ENCODE results near the gene CEP72.
"Not testable (repeated sequence)": the region's sequence is repeated elsewhere in the genome, so short reads cannot be mapped to it uniquely, and the experiment has no call there.

CEP72 gene

DNA sequence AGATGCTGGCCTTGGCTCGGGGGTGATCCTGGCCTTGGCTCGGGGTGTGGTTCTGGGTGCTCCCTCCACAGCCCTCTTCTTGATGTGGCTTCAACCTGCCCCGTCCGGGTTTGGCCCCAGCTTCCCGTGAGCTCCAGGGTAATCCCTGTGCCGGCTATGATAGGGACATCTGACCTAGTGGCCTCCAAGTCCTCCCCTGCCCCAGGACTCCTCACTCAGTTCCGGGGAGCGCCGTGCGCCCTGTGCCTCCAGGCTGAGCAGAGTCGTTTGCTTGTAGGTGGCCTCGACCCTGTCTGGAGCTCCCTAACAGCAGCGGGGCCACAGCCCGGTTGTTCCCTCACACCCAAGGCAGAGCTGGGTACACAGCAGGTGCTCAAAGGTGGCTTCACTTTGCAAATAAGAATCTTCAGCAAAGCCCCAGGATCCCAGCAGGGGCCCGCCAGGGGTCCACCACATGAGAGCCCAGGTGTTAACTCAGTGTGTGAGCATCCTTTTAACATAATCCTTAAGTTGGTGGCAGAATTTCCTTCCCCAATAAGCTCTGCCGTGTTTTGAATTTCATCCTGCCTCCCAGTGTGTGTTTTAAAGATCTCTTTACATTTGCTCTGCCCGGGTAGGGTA, 32.3 kb upstream of the CEP72 start:
- FAIRE-seq (no peak), DNase-seq (ENCODE audit: extremely low spot score, insufficient read length, low read depth) (no peak)

- no peak for FAIRE-seq
- no peak for DNase-seq (ENCODE audit: extremely low spot score, insufficient read length, low read depth)
These were observed 31.7 kb upstream of the CEP72 start for GRCh38 chr5:580436-580835.

DNA sequence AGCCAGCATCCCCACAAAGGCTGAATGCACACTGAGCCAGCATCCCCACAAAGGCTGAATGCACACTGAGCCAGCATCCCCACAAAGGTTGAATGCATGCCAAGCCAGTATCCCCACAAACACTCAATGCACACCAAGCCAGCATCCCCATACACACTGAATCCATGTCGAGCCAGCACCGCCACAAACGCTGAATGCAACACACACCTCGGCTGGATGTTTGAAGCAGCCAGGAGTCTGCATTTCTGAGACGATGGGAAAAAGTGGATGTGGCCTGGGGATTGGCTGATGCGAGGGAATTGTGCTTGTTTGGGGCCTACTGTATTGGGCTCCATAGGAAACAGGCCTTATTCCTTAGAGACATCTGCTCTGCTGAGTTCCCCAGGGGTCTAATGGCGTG, 30.9 kb upstream of the CEP72 start:
- DNase-seq (ENCODE audit: extremely low spot score, insufficient read length, low read depth) (no peak), FAIRE-seq (no peak)

GRCh38 chr5:581941-582340, 30.2 kb upstream of the CEP72 start:
- no peak for FAIRE-seq

GRCh38 chr5:582445-582844, 29.7 kb upstream of the CEP72 start:
- FAIRE-seq; DNase-seq (ENCODE audit: extremely low spot score, insufficient read length, low read depth): not testable (repeated sequence)

More at GRCh38 chr5:581941-582340, 30.2 kb upstream of the CEP72 start:
- no peak for DNase-seq (ENCODE audit: extremely low spot score, insufficient read length, low read depth)

- FAIRE-seq: no peak
These were observed 29.1 kb upstream of the CEP72 start for GRCh38 chr5:582936-583635.

DNA sequence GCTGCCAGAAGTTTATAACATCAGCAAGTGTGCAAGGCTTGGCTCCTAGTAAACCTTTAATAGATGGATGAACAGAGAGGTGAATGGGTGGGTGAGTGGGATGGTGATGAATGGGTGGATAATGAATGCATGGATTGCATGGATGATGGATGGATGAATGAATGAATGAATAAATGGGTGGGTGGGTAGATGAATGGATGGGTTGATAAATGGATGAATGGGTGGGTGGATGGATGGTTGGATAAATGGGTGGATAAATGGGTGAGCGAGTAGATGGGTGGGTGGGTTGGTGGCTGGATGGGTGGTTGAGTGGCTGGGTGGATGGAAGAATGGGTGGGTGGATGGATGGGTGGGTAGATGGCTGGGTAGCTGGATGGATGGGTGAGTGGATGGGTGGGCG, 28.5 kb upstream of the CEP72 start:
- FAIRE-seq (no peak), DNase-seq (ENCODE audit: extremely low spot score, insufficient read length, low read depth) (no peak)

More at GRCh38 chr5:582936-583635, 29.1 kb upstream of the CEP72 start:
- no peak for DNase-seq (ENCODE audit: extremely low spot score, insufficient read length, low read depth)

GRCh38 chr5:584216-584615, 27.9 kb upstream of the CEP72 start:
- FAIRE-seq (no peak), DNase-seq (ENCODE audit: extremely low spot score, insufficient read length, low read depth) (no peak)

DNA sequence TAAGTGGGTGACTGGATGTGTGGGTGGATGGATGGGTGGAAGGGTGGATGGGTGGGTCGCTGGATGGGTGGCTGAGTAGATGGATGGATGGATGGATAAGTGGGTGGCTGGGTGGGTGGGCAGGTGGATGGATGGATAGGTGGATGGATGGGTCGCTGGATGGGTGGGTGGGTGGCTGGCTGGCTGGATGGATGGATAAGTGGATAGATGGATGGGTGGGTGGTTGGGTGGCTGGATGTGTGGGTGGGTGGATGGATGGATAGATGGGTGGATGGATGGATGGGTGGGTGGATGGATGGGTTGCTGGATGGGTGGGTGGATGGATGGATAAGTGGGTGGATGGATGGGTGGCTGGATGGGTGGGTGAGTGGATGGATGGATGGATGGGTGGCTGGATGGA, 27.3 kb upstream of the CEP72 start:
- DNase-seq (ENCODE audit: extremely low spot score, insufficient read length, low read depth) (no peak), FAIRE-seq (no peak)

DNA sequence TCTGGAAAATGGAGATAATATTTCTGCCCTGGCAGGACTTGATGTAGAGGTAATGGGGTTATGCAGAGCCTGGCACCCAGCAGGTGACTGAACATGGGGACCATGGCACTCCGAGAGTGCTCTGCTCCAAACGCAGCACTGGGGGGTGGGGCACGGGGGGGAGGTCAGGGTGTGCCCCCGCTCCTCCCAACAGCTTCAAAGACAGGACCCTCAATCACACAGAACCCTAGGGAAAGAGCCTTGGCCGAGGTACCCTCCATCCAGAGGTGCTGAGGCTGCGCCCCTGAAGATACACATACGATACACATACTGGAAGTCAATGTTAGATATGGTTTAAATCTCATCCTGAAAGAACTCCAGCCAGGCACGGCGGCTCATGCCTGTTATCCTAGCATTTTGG, 26.6 kb upstream of the CEP72 start:
- DNase-seq (ENCODE audit: extremely low spot score, insufficient read length, low read depth) (no peak), FAIRE-seq (no peak)

- FAIRE-seq: no peak
- no peak for DNase-seq (ENCODE audit: extremely low spot score, insufficient read length, low read depth)
These were observed 26.0 kb upstream of the CEP72 start for GRCh38 chr5:585962-586628.

DNA sequence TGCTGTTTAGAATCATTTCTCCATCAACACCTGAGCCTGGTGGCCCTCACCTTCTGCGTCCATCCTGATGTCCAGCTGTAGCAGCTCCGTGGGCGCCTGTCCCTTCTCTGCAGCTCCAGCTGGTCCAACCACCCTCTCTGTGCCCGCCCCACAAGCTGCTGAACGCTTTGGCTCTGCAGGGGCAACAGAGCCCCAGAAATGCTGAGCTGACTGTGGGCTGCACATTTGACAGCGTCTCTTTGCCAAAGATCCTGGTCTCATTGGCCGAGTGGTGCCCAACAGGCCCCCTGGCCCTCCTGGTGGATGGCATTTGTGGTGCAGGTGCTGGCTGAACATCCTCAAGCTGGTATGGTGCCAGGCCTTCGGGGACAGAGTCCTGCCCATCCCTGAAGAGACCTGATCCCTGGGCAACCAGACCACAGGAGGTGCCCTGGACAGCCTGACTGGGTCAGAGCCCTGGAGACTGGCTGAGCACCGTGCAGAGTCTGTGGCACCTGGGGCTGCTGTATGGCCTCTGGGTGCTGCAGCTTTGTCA, 25.3 kb upstream of the CEP72 start:
- FAIRE-seq (no peak), DNase-seq (ENCODE audit: extremely low spot score, insufficient read length, low read depth) (no peak)

DNA sequence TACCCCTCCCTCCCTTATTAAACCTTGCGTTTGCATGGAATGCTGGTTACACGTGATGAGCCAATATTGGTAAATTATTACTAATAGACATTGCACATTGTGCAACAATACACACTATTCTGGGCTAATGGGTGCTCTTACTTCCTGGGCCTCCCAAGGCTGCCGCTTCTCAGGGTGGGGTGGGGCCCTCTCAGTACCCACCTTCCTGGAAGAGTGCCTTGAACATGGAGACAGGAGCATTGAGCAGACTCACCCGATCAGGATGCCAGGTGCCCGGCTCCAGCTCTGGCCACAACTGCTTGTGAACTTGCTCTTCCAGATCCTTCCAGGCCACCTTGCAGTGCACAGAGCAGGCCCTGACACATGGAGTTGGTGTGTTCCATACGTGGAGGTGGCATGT, 24.7 kb upstream of the CEP72 start:
- FAIRE-seq (no peak), DNase-seq (ENCODE audit: extremely low spot score, insufficient read length, low read depth) (no peak)

DNA sequence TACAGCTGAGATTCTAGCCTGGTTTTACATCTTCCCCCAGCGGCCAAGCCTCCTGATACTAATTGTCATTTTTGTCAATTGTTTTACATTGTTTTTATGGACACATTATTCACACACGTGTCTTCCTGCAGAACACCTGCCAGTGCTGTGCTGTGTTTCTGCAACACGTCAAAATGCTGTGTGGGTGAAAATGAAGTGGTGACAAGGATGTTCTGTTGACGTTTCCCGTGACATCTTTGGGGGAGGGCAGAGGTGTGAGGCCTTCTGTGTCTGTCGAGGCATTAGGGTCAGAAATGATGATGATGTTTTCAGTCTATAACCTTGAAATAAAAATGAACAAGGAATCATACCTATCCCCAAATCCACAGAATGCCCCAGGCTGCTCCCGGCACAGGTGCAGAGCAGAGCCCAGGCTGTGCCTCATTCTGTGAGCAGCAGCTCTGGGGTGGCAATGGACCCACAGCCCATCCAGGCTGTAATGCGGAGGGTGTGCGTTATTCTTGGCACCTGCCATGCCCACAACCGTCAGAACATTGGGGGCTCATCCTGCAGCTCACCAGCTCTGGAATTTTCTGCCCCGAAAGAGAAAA, 23.6 kb upstream of the CEP72 start:
- no peak for DNase-seq (ENCODE audit: extremely low spot score, insufficient read length, low read depth)

GRCh38 chr5:589173-589572, 23.0 kb upstream of the CEP72 start:
- DNase-seq (ENCODE audit: extremely low spot score, insufficient read length, low read depth): no peak
- FAIRE-seq: no peak

More for the DNA sequence above, 23.6 kb upstream of the CEP72 start:
- FAIRE-seq: no peak

DNA sequence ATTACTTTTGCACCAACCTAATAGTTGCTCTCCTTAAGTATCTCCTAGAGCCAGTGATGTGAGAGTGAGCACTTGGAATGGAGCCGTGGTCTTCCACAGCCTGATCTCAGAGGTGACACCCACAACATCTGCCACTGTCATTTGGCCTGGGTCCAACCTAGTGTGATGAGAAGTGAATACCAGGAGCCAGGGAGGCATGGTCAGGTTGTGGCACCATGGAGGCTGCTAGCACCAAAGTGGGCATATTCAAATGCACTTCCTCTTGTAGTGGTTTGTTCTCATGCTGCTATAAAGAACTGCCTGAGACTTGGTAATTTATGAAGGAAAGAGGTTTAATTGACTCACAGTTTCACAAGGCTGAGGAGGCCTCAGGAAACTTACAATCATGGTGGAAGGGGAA, 22.6 kb upstream of the CEP72 start:
- FAIRE-seq: no peak
- DNase-seq (ENCODE audit: extremely low spot score, insufficient read length, low read depth): no peak

GRCh38 chr5:590346-590745, 21.8 kb upstream of the CEP72 start:
- FAIRE-seq: no peak
- DNase-seq (ENCODE audit: extremely low spot score, insufficient read length, low read depth): no peak

DNA sequence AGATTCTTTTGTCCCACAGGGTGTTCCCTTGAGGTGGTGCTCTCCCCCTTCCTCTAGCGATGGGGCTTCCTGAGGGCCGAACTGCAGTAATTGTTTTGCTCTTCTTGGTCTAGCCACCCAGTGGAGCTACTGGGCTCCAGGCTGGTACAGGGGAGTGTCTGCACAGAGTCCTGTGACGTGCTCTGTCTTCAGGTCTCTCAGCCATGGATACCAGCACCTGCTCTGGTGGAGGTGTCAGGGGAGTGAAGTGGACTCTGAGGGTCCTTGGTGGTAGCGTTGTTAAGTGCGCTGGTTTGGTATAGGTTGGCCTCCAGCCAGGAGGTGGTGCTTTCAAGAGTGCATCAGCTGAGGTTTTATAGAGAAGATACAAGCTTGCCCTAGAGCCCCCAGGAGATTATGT, 20.4 kb upstream of the CEP72 start:
- no peak for FAIRE-seq
- DNase-seq (ENCODE audit: extremely low spot score, insufficient read length, low read depth): no peak

DNA sequence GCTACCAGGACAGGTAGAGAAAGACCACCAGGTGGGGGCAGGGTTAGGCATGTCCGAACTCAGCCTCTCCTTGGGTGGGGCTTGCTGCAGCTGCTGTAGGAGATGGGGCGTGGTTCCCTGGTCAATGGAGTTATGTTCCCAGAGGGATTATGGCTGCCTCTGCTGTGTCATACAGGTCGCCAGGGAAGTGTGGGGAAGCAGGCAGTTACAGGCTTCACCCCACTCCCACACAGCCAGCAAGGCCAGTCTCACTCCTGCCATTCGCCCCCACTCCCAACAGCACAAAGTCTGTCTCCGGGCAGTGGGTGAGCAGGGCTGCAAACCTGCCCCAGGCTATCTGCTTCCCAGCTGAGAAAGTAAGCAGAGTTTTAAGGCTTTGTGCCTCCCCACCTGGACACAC, 20.0 kb upstream of the CEP72 start:
- DNase-seq (ENCODE audit: extremely low spot score, insufficient read length, low read depth): no peak
- no peak for FAIRE-seq

DNA sequence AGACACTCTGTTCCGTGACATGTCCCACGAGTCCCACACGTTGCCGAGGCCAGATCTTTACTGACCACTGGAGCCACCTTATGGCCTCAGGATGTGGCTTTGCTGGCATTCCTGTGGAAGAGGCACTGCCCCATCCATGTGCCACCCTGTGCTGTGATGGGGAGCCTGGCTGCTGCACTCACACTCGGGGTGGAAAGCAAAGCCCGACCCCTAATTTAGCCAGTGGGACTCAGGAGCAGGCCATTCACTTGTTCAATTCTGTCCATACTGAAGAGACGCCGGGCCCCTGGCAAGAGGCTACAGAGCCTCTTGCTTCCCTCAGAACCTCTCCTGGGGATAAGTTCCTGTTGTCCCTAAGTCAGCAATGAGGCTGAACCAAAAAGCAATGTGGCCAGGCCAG, 18.6 kb upstream of the CEP72 start:
- DNase-seq (ENCODE audit: extremely low spot score, insufficient read length, low read depth) (no peak), FAIRE-seq (no peak)
